ENCODE measurements around the gene NARF.

DNA sequence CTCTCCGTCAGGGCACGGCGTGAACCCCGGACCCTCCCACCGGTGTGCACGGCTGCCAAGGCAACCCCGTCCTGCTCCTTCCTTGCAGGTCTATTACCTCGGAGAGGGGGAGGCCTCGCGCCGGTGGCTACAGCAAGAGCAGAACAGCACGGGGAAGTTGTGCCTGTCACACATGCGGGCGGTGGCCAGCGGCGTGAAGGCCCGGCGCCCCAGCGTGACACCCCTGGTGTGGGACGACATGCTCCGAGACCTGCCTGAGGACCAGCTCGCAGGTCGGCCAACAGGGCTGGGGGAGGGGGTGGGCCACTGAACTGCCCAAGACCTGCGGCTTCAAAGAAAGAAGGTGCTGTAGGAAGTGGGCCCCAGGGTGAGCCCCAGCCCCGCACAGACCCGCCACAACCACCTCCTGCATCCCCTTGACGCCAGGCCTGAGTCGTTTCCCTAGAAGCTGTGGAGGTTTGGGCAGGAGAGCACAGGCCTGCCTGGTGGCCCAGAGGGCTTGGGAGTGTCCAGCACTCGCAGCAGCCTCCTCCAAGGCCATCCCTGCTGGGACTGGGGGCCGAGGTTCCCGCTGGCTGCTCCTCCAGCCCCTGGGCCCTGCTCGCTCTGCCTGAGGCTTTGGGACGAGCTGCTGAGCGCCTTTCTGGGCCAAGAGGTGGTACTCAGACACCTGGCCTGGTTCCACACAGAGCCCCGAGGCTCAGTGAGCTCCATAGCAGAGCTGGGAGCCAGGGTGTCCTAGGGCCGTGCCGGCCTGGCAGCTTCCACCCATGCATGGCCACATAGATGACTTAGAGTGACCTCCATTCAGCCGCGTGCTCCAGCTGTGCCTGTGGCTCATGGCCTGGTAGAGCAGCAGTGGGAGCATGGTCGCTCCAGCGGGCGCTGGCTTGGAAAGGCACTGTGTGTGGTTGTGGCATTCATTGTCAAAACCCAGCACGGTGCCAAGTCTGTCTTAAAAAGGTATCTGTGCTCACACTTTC lies 22.6 kb upstream of the NARF start:
- TF ChIP-seq, protein P1, sequence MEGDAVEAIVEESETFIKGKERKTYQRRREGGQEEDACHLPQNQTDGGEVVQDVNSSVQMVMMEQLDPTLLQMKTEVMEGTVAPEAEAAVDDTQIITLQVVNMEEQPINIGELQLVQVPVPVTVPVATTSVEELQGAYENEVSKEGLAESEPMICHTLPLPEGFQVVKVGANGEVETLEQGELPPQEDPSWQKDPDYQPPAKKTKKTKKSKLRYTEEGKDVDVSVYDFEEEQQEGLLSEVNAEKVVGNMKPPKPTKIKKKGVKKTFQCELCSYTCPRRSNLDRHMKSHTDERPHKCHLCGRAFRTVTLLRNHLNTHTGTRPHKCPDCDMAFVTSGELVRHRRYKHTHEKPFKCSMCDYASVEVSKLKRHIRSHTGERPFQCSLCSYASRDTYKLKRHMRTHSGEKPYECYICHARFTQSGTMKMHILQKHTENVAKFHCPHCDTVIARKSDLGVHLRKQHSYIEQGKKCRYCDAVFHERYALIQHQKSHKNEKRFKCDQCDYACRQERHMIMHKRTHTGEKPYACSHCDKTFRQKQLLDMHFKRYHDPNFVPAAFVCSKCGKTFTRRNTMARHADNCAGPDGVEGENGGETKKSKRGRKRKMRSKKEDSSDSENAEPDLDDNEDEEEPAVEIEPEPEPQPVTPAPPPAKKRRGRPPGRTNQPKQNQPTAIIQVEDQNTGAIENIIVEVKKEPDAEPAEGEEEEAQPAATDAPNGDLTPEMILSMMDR (IDR thresholded peaks at IDR 0.05): no peak
- TF ChIP-seq EZH2 (IDR thresholded peaks at IDR 0.05; ENCODE audit: borderline replicate concordance, insufficient read depth, low read depth, low read length, poor library complexity, severe bottlenecking): no peak
